Psoas muscle (tissue), 8 donors: Measurements from ENCODE around the gene CDH4. TPM values are rescaled to one million over a fixed set of nuclear protein-coding genes. Genes with fewer than 3 reads are reported as not detected.

Experiments used
- ATAC-seq, 4 donors: fragments of 200-7000 bp; cut with Tn5 transposase; one replicate each; pipeline ENCODE4 v1.9.1; 2020; ENCODE audit warnings: moderate library complexity in 3 of 4, mild to moderate bottlenecking in 2 of 4
- DNase-seq, 2 donors: peaks; one replicate each; pipeline ENCODE4 v3.0.0-alpha.2; 2020
- H3K27ac ChIP-seq: fragments of 200-600 bp; one replicate; pipeline ENCODE4 v1.8.0; 2022
- H3K27me3 ChIP-seq, 3 donors: fragments of 200-600 bp in 1 of 3; one replicate each; pipeline versions ENCODE4 v1.6.1 to v1.8.0; 2013 to 2022; ENCODE audit warnings: low read length in 2 of 3, mild to moderate bottlenecking in 2 of 3, moderate library complexity in 1 of 3; ENCODE audit not compliant: insufficient read depth in 3 of 3
- H3K36me3 ChIP-seq, 2 donors: fragments of 200-600 bp in 1 of 2; one replicate each; pipeline versions ENCODE4 v1.6.1 to v1.8.0; 2013 to 2022; ENCODE audit warnings: low read depth in 1 of 2, mild to moderate bottlenecking in 1 of 2, moderate library complexity in 1 of 2; ENCODE audit not compliant: insufficient read depth in 1 of 2
- H3K4me1 ChIP-seq: fragments of 200-600 bp; one replicate; pipeline ENCODE4 v1.8.0; 2022
- H3K4me3 ChIP-seq: fragments of 200-600 bp; one replicate; pipeline ENCODE4 v1.8.0; 2022; ENCODE audit warnings: mild to moderate bottlenecking
- H3K9me3 ChIP-seq: fragments of 200-600 bp; one replicate; pipeline ENCODE4 v1.8.0; 2022
- CTCF ChIP-seq: fragments of 200-600 bp; IDR thresholded peaks from one replicate; pipeline ENCODE4 v1.8.0; 2022; ENCODE audit warnings: antibody characterized with exemption
- WGBS, 3 donors: extraction: QIAGEN DNeasy Blood & Tissue Kit; methylation state at CpG; one replicate each; pipeline versions ENCODE4 v1.1.6 to v1.1.7; 2013; 5-methylcytosine and 5-hydroxymethylcytosine counted together
- intact Hi-C, 2 donors: fragments of 100-400 bp; cut with DNase I; formaldehyde crosslinking; loops; one replicate each; pipeline versions ENCODE4 v1.11.0 to v1.14.2; 2022
- polyA plus RNA-seq, 3 donors: library from polyadenylated mRNA; stranded (reverse); fragments of 200-250 nt; gene quantifications; one replicate each; pipeline ENCODE4 v1.2.3, GENCODE V29; 2013
- total RNA-seq, 4 donors: library from RNA; stranded (reverse); fragmentation: NEBNext Ultra II Directional in 2 of 4; extraction: Animal tissue kit (Norgen Biotek cat#: 25700) in 2 of 4; gene quantifications; one replicate each; pipeline versions ENCODE4 v1.2.1 to v1.2.4, GENCODE V29; 2021 to 2023
- donor health status: healthy with polysubstance abuse.
- donor health status: DM: no; HTN: no; CAD: no; lungs with moderate emphysema.
- donor health status: Bipolar disorder and iron deficiency.
- donor health status: healthy.
- donor health status: DM: yes; HTN: yes; CAD: no.
- donor health status: DM: no; HTN: no; CAD: no.
- donor health status: DM: no; HTN: no; CAD: no.
- donor health status: DM: yes; HTN: yes; CAD: no.

CDH4 gene
- total and polyA plus RNA-seq, 7 donors = 0.26 to 1.0 (median 0.34) TPM

GRCh38 chr20:61948586-61949362 is 696.7 kb downstream of the CDH4 start:
- ATAC-seq = no peak
- H3K4me3 ChIP-seq = no peak overlapping the region
- intact Hi-C loops = no loop called here
- no peaks in the 10 kb centered on the region for H3K27me3 ChIP-seq
- no peaks in the 10 kb centered on the region for H3K36me3 ChIP-seq
- peak in 1 of 2 donors; percentile 36 for DNase-seq
- no peaks in the 10 kb centered on the region for H3K9me3 ChIP-seq
- H3K4me1 ChIP-seq = no peaks in the 10 kb centered on the region
- H3K27ac ChIP-seq = no peak overlapping the region
- WGBS, 3 donors = 85 to 88% (median 86%) methylated on average over 19 to 22 of the region's 22 CpGs
- no peak for TF ChIP-seq CTCF

GRCh38 chr20:61949363-61949713 is 697.3 kb downstream of the CDH4 start:
- DNase-seq = peak in 1 of 2 donors; percentile 9

GRCh38 chr20:61949714-61950640 is 697.9 kb downstream of the CDH4 start:
- no peaks in the 10 kb centered on the region for H3K9me3 ChIP-seq
- TF ChIP-seq CTCF = no peak
- no peak overlapping the region for H3K27ac ChIP-seq
- ATAC-seq = no peak
- 83 to 85% (median 84%) methylated on average over 18 to 21 of the region's 21 CpGs for WGBS, 3 donors
- DNase-seq = peak in 1 of 2 donors; percentile 38
- no peaks in the 10 kb centered on the region for H3K27me3 ChIP-seq
- intact Hi-C loops = no loop called here
- no peaks in the 10 kb centered on the region for H3K4me1 ChIP-seq
- no peaks in the 10 kb centered on the region for H3K36me3 ChIP-seq
- no peak overlapping the region for H3K4me3 ChIP-seq

More at GRCh38 chr20:61949363-61949713, 697.3 kb downstream of the CDH4 start:
- no peak for TF ChIP-seq CTCF
- Histone ChIP-seq H3K27me3 (no peaks in the 10 kb centered on the region), H3K9me3 (no peaks in the 10 kb centered on the region), H3K27ac (no peak overlapping the region), H3K4me3 (no peak overlapping the region), H3K36me3 (no peaks in the 10 kb centered on the region), H3K4me1 (no peaks in the 10 kb centered on the region)
- WGBS, 3 donors = 90 to 91% (median 90%) methylated on average over 7 of the region's 7 CpGs
- intact Hi-C loops = no loop called here
- no peak for ATAC-seq

GRCh38 chr20:61950641-61951071 is 698.6 kb downstream of the CDH4 start:
- 59 to 63% (median 59%) methylated on average over 5 to 7 of the region's 7 CpGs for WGBS, 3 donors
- ATAC-seq = no peak
- DNase-seq = no peak
- no peaks in the 10 kb centered on the region for H3K9me3 ChIP-seq
- no peaks in the 10 kb centered on the region for H3K4me1 ChIP-seq
- intact Hi-C loops = no loop called here
- TF ChIP-seq CTCF = no peak
- no peak overlapping the region for H3K4me3 ChIP-seq
- H3K27me3 ChIP-seq = no peaks in the 10 kb centered on the region
- H3K36me3 ChIP-seq = no peaks in the 10 kb centered on the region
- no peak overlapping the region for H3K27ac ChIP-seq
